ENCODE data around the gene ADD2. TPM values are rescaled to one million over a fixed set of nuclear protein-coding genes. Genes with fewer than 3 reads are reported as not detected.

The ADD2 gene
- total RNA-seq, 2 experiments from 2014 or later = 4.4 to 6.4 TPM

- CTCF ChIA-PET = no interaction called here
- Histone ChIP-seq H3K4me1 (ENCODE audit: insufficient read depth, low read length) (no peaks in the 10 kb centered on the region), H3K27ac (ENCODE audit: low read depth in 1 of 2, low read length in 2 of 2) (no peak overlapping the region), H3K4me3 (ENCODE audit: low read length) (no peak overlapping the region), H3K9me3 (ENCODE audit: control insufficient read depth in 1 of 2, insufficient read depth in 1 of 2, low read length in 2 of 2) (no peaks in the 10 kb centered on the region), H3K36me3 (ENCODE audit: insufficient read depth, low read length) (no peaks in the 10 kb centered on the region), H3K27me3 (ENCODE audit: control insufficient read depth in 1 of 2, insufficient read depth in 2 of 2, low read length in 2 of 2) (peaks cover 0 to 5% of the 10 kb centered on the region in 2 experiments)
- H3K4me1 Mint-ChIP-seq (ENCODE audit: low read depth) = no peaks in the 10 kb centered on the region
- TF ChIP-seq CTCF (IDR thresholded peaks at IDR 0.05) = no peak
- no peak overlapping the region for H3K27ac Mint-ChIP-seq
- ATAC-seq (ENCODE audit: poor library complexity) (no peak), DNase-seq (no peak)
- intact Hi-C loops (cut with DNase I, micrococcal nuclease) = loop anchor here (5.0 kb wide), 2 partner anchors 58 to 703 kb away; no protein-coding TSS in a partner anchor
- no peaks in the 10 kb centered on the region for H3K9me3 Mint-ChIP-seq
- H3K4me3 Mint-ChIP-seq = no peak overlapping the region
- no peaks in the 10 kb centered on the region for H3K27me3 Mint-ChIP-seq
- H3K36me3 Mint-ChIP-seq (ENCODE audit: low read depth) = no peaks in the 10 kb centered on the region
- POLR2A ChIA-PET = no interaction called here
These were observed 152.8 kb downstream of the ADD2 start for GRCh38 chr2:70615222-70615621.

GRCh38 chr2:70613521-70613920 is 154.5 kb downstream of the ADD2 start:
- H3K36me3 Mint-ChIP-seq (ENCODE audit: low read depth) = no peaks in the 10 kb centered on the region
- no peaks in the 10 kb centered on the region for H3K27me3 Mint-ChIP-seq
- no peaks in the 10 kb centered on the region for H3K4me1 Mint-ChIP-seq (ENCODE audit: low read depth)
- intact Hi-C loops (cut with DNase I, micrococcal nuclease) = no loop called here
- Histone ChIP-seq H3K4me1 (ENCODE audit: insufficient read depth, low read length) (no peaks in the 10 kb centered on the region), H3K27me3 (ENCODE audit: control insufficient read depth in 1 of 2, insufficient read depth in 2 of 2, low read length in 2 of 2) (peaks cover 0 to 5% of the 10 kb centered on the region in 2 experiments), H3K27ac (ENCODE audit: low read depth in 1 of 2, low read length in 2 of 2) (no peak overlapping the region), H3K9me3 (ENCODE audit: control insufficient read depth in 1 of 2, insufficient read depth in 1 of 2, low read length in 2 of 2) (no peaks in the 10 kb centered on the region), H3K36me3 (ENCODE audit: insufficient read depth, low read length) (no peaks in the 10 kb centered on the region), H3K4me3 (ENCODE audit: low read length) (no peak overlapping the region)
- H3K4me3 Mint-ChIP-seq = no peak overlapping the region
- no peak for TF ChIP-seq CTCF (IDR thresholded peaks at IDR 0.05)
- H3K27ac Mint-ChIP-seq = no peak overlapping the region
- H3K9me3 Mint-ChIP-seq = no peaks in the 10 kb centered on the region
- no peak for DNase-seq
- ChIA-PET CTCF (no interaction called here), POLR2A (no interaction called here)
- no peak for ATAC-seq (ENCODE audit: poor library complexity)

GRCh38 chr2:70612574-70612973 is 155.4 kb downstream of the ADD2 start:
- H3K27me3 ChIP-seq (ENCODE audit: control insufficient read depth in 1 of 2, insufficient read depth in 2 of 2, low read length in 2 of 2) = peaks cover 0 to 5% of the 10 kb centered on the region in 2 experiments
- ATAC-seq (ENCODE audit: poor library complexity) (no peak), DNase-seq (no peak)
- no peak overlapping the region for H3K4me3 ChIP-seq (ENCODE audit: low read length)
- no peaks in the 10 kb centered on the region for H3K36me3 ChIP-seq (ENCODE audit: insufficient read depth, low read length)
- CTCF ChIA-PET = interaction anchor here (0.5 kb wide), 1 partner anchor 270 kb away, joined by 4 read pairs; no protein-coding TSS in a partner anchor
- no peaks in the 10 kb centered on the region for H3K9me3 ChIP-seq (ENCODE audit: control insufficient read depth in 1 of 2, insufficient read depth in 1 of 2, low read length in 2 of 2)
- no peak for TF ChIP-seq CTCF (IDR thresholded peaks at IDR 0.05)
- H3K9me3 Mint-ChIP-seq = no peaks in the 10 kb centered on the region
- intact Hi-C loops (cut with DNase I, micrococcal nuclease) = no loop called here
- H3K4me3 Mint-ChIP-seq = no peak overlapping the region
- H3K27ac Mint-ChIP-seq = no peak overlapping the region
- H3K4me1 ChIP-seq (ENCODE audit: insufficient read depth, low read length) = no peaks in the 10 kb centered on the region
- H3K27ac ChIP-seq (ENCODE audit: low read depth in 1 of 2, low read length in 2 of 2) = no peak overlapping the region
- no peaks in the 10 kb centered on the region for H3K27me3 Mint-ChIP-seq
- POLR2A ChIA-PET = no interaction called here
- no peaks in the 10 kb centered on the region for H3K36me3 Mint-ChIP-seq (ENCODE audit: low read depth)
- no peaks in the 10 kb centered on the region for H3K4me1 Mint-ChIP-seq (ENCODE audit: low read depth)

Data from CD4-positive, alpha-beta T cell (primary cell).